Muscle of leg (tissue), 11 donors: ENCODE data around the gene ING3. TPM values are rescaled to one million over a fixed set of nuclear protein-coding genes. Genes with fewer than 3 reads are reported as not detected.

Source experiments
- DNase-seq: peaks from one replicate; pipeline ENCODE4 v3.0.0; 2013
- H3K27ac ChIP-seq: one replicate; pipeline ENCODE4 v1.5.1; 2013; ENCODE audit warnings: mild to moderate bottlenecking, low read length, control low read depth
- H3K27me3 ChIP-seq: one replicate; pipeline ENCODE4 v1.6.1; 2013; ENCODE audit warnings: low read length; ENCODE audit not compliant: control insufficient read depth, insufficient read depth
- H3K36me3 ChIP-seq: one replicate; pipeline ENCODE4 v1.6.1; 2013; ENCODE audit warnings: low read length; ENCODE audit not compliant: control insufficient read depth, insufficient read depth
- H3K4me1 ChIP-seq: one replicate; pipeline ENCODE4 v1.6.1; 2013; ENCODE audit warnings: low read length; ENCODE audit not compliant: control insufficient read depth, insufficient read depth
- H3K4me3 ChIP-seq: one replicate; pipeline ENCODE4 v1.5.1; 2013; ENCODE audit warnings: low read length, control low read depth
- H3K9me3 ChIP-seq: replicated peaks from 2 replicates; pipeline ENCODE4 v1.6.1; 2013; ENCODE audit warnings: low read depth, low read length; ENCODE audit not compliant: control insufficient read depth
- WGBS: methylation state at CpG from one replicate; pipeline ENCODE4 v1.1.5; 2013; ENCODE audit warnings: missing lambda C conversion rate; ENCODE audit not compliant: insufficient coverage; 5-methylcytosine and 5-hydroxymethylcytosine counted together
- polyA plus RNA-seq, 8 donors: library from polyadenylated mRNA; unstranded; fragments of 120-200 nt; gene quantifications; one replicate each; pipeline versions ENCODE4 v1.2.1 to v1.2.3, GENCODE V29; 2013; ENCODE audit warnings: inconsistent platforms in 1 of 8, low replicate concordance in 1 of 8; ENCODE audit not compliant: insufficient read length in 8 of 8, insufficient read depth in 1 of 8
- total RNA-seq: library from RNA; stranded (reverse); fragments of 120-200 nt; gene quantifications from one replicate; pipeline ENCODE4 v1.2.4, GENCODE V29; 2013

ING3 gene
- total and polyA plus RNA-seq, 9 donors = 13.4 to 19.1 (median 16.4) TPM

GRCh38 chr7:120925392-120925791 lies 25.2 kb upstream of the ING3 start:
- no peaks in the 10 kb centered on the region for H3K36me3 ChIP-seq
- DNase-seq = no peak
- no peak overlapping the region for H3K27ac ChIP-seq
- H3K4me3 ChIP-seq = no peak overlapping the region
- H3K4me1 ChIP-seq = peaks cover 2% of the 10 kb centered on the region
- no peaks in the 10 kb centered on the region for H3K27me3 ChIP-seq
- H3K9me3 ChIP-seq = no peaks in the 10 kb centered on the region
- WGBS = 73% methylated on average over 2 of the region's 5 CpGs

- Histone ChIP-seq H3K27ac (no peak overlapping the region), H3K4me1 (no peaks in the 10 kb centered on the region), H3K27me3 (no peaks in the 10 kb centered on the region), H3K36me3 (no peaks in the 10 kb centered on the region), H3K4me3 (no peak overlapping the region), H3K9me3 (no peaks in the 10 kb centered on the region)
- no peak for DNase-seq
- no CpG with 5 or more reads among the region's 2 CpGs for WGBS
Measured at GRCh38 chr7:120926943-120927346, 23.6 kb upstream of the ING3 start.

- H3K27ac ChIP-seq = no peak overlapping the region
- DNase-seq = no peak
- no peak overlapping the region for H3K4me3 ChIP-seq
- H3K36me3 ChIP-seq = no peaks in the 10 kb centered on the region
- no peaks in the 10 kb centered on the region for H3K27me3 ChIP-seq
- no peaks in the 10 kb centered on the region for H3K9me3 ChIP-seq
- H3K4me1 ChIP-seq = no peaks in the 10 kb centered on the region
- no CpG with 5 or more reads among the region's 2 CpGs for WGBS
Measured at GRCh38 chr7:120927454-120928103, 23.0 kb upstream of the ING3 start.

- H3K9me3 ChIP-seq = no peaks in the 10 kb centered on the region
- no peak overlapping the region for H3K4me3 ChIP-seq
- no peak overlapping the region for H3K27ac ChIP-seq
- H3K36me3 ChIP-seq = no peaks in the 10 kb centered on the region
- no CpG with 5 or more reads among the region's 1 CpG for WGBS
- no peaks in the 10 kb centered on the region for H3K27me3 ChIP-seq
- DNase-seq = no peak
- no peaks in the 10 kb centered on the region for H3K4me1 ChIP-seq
Measured at GRCh38 chr7:120931243-120931642, 19.3 kb upstream of the ING3 start.

- Histone ChIP-seq H3K4me1 (no peaks in the 10 kb centered on the region), H3K4me3 (no peak overlapping the region), H3K27me3 (no peaks in the 10 kb centered on the region), H3K9me3 (no peaks in the 10 kb centered on the region), H3K36me3 (no peaks in the 10 kb centered on the region), H3K27ac (no peak overlapping the region)
- 57% methylated on average over 1 of the region's 1 CpG for WGBS
- DNase-seq = no peak
Measured at GRCh38 chr7:120933475-120933874, 17.1 kb upstream of the ING3 start.

- DNase-seq = no peak
- Histone ChIP-seq H3K36me3 (no peaks in the 10 kb centered on the region), H3K27ac (no peak overlapping the region), H3K4me1 (no peaks in the 10 kb centered on the region), H3K27me3 (no peaks in the 10 kb centered on the region), H3K9me3 (no peaks in the 10 kb centered on the region), H3K4me3 (no peak overlapping the region)
- WGBS = no CpG with 5 or more reads among the region's 3 CpGs
Measured at GRCh38 chr7:120939345-120939744, 11.2 kb upstream of the ING3 start.

- H3K27me3 ChIP-seq = no peaks in the 10 kb centered on the region
- no peaks in the 10 kb centered on the region for H3K9me3 ChIP-seq
- no CpG with 5 or more reads among the region's 1 CpG for WGBS
- no peak overlapping the region for H3K27ac ChIP-seq
- no peaks in the 10 kb centered on the region for H3K4me1 ChIP-seq
- peak; percentile 20 for DNase-seq
- no peaks in the 10 kb centered on the region for H3K36me3 ChIP-seq
- H3K4me3 ChIP-seq = no peak overlapping the region
Measured at GRCh38 chr7:120941064-120941463, 9.5 kb upstream of the ING3 start.

- H3K36me3 ChIP-seq = no peaks in the 10 kb centered on the region
- H3K4me1 ChIP-seq = no peaks in the 10 kb centered on the region
- no peaks in the 10 kb centered on the region for H3K9me3 ChIP-seq
- H3K27ac ChIP-seq = no peak overlapping the region
- peak; percentile 10 for DNase-seq
- no peak overlapping the region for H3K4me3 ChIP-seq
- WGBS = 23% methylated on average over 3 of the region's 3 CpGs
- H3K27me3 ChIP-seq = no peaks in the 10 kb centered on the region
Measured at GRCh38 chr7:120941856-120942255, 8.7 kb upstream of the ING3 start.

GRCh38 chr7:120942861-120943260 lies 7.7 kb upstream of the ING3 start:
- Histone ChIP-seq H3K36me3 (no peaks in the 10 kb centered on the region), H3K27me3 (no peaks in the 10 kb centered on the region), H3K4me1 (no peaks in the 10 kb centered on the region), H3K9me3 (no peaks in the 10 kb centered on the region), H3K27ac (no peak overlapping the region), H3K4me3 (no peak overlapping the region)
- no peak for DNase-seq
- no CpG with 5 or more reads among the region's 1 CpG for WGBS

- H3K36me3 ChIP-seq = no peaks in the 10 kb centered on the region
- H3K4me3 ChIP-seq = no peak overlapping the region
- no peak overlapping the region for H3K27ac ChIP-seq
- no peak for DNase-seq
- H3K4me1 ChIP-seq = no peaks in the 10 kb centered on the region
- H3K27me3 ChIP-seq = no peaks in the 10 kb centered on the region
- WGBS = 42% methylated on average over 3 of the region's 6 CpGs
- no peaks in the 10 kb centered on the region for H3K9me3 ChIP-seq
Measured at GRCh38 chr7:120944826-120945562, 5.6 kb upstream of the ING3 start.
